HUES48 (cell line): ENCODE results near the gene BBS9.

Source experiments
- H3K27ac ChIP-seq: one replicate; pipeline ENCODE4 v1.7.0; 2013; ENCODE audit warnings: low read depth, low read length, inconsistent platforms
- H3K27me3 ChIP-seq: 2 replicates; pipeline ENCODE4 v1.6.1; 2013; ENCODE audit warnings: mild to moderate bottlenecking, low read length; ENCODE audit not compliant: control insufficient read depth, insufficient read depth
- H3K36me3 ChIP-seq: 2 replicates; pipeline ENCODE4 v1.6.1; 2013; ENCODE audit warnings: low read length; ENCODE audit not compliant: control insufficient read depth, insufficient read depth
- H3K4me1 ChIP-seq: 2 replicates; pipeline ENCODE4 v1.6.1; 2013; ENCODE audit warnings: mild to moderate bottlenecking, low read length; ENCODE audit not compliant: control insufficient read depth, insufficient read depth
- H3K4me3 ChIP-seq: 2 replicates; pipeline ENCODE4 v1.5.1; 2013; ENCODE audit warnings: mild to moderate bottlenecking, low read depth, low read length
- H3K9ac ChIP-seq: 2 replicates; pipeline ENCODE4 v1.6.1; 2013; ENCODE audit warnings: mild to moderate bottlenecking, low read depth, low read length, moderate library complexity
- H3K9me3 ChIP-seq: 2 replicates; pipeline ENCODE4 v1.6.1; 2013; ENCODE audit warnings: low read length; ENCODE audit not compliant: control insufficient read depth, insufficient read depth

The BBS9 gene

GRCh38 chr7:33640741-33641140 is 511.4 kb downstream of the BBS9 start:
- H3K9ac ChIP-seq, result no peak overlapping the region

GRCh38 chr7:33642312-33642711 is 512.9 kb downstream of the BBS9 start:
- Histone ChIP-seq H3K4me3 (no peak overlapping the region), H3K27me3 (no peaks in the 10 kb centered on the region), H3K9me3 (no peaks in the 10 kb centered on the region), H3K9ac (no peak overlapping the region), H3K27ac (no peak overlapping the region), H3K36me3 (no peaks in the 10 kb centered on the region), H3K4me1 (no peaks in the 10 kb centered on the region)

More at GRCh38 chr7:33640741-33641140, 511.4 kb downstream of the BBS9 start:
- no peaks in the 10 kb centered on the region for H3K4me1 ChIP-seq
- H3K27me3 ChIP-seq, result no peaks in the 10 kb centered on the region
- H3K9me3 ChIP-seq, result no peaks in the 10 kb centered on the region
- H3K4me3 ChIP-seq, result no peak overlapping the region
- H3K27ac ChIP-seq, result no peak overlapping the region
- H3K36me3 ChIP-seq, result no peaks in the 10 kb centered on the region

GRCh38 chr7:33643530-33643929 is 514.2 kb downstream of the BBS9 start:
- Histone ChIP-seq H3K36me3 (no peaks in the 10 kb centered on the region), H3K27ac (no peak overlapping the region), H3K4me1 (no peaks in the 10 kb centered on the region), H3K9me3 (peaks cover 6% of the 10 kb centered on the region), H3K4me3 (no peak overlapping the region), H3K27me3 (no peaks in the 10 kb centered on the region), H3K9ac (no peak overlapping the region)

GRCh38 chr7:33644489-33644888 is 515.1 kb downstream of the BBS9 start:
- no peak overlapping the region for H3K27ac ChIP-seq
- no peaks in the 10 kb centered on the region for H3K4me1 ChIP-seq
- no peak overlapping the region for H3K9ac ChIP-seq
- no peaks in the 10 kb centered on the region for H3K27me3 ChIP-seq
- peaks cover 6% of the 10 kb centered on the region for H3K9me3 ChIP-seq
- H3K4me3 ChIP-seq, result no peak overlapping the region
- no peaks in the 10 kb centered on the region for H3K36me3 ChIP-seq

GRCh38 chr7:33645104-33645503 is 515.7 kb downstream of the BBS9 start:
- no peak overlapping the region for H3K4me3 ChIP-seq
- no peaks in the 10 kb centered on the region for H3K27me3 ChIP-seq
- H3K9me3 ChIP-seq, result peaks cover 6% of the 10 kb centered on the region
- H3K36me3 ChIP-seq, result no peaks in the 10 kb centered on the region
- no peaks in the 10 kb centered on the region for H3K4me1 ChIP-seq
- no peak overlapping the region for H3K27ac ChIP-seq
- H3K9ac ChIP-seq, result no peak overlapping the region

- Histone ChIP-seq H3K9ac (no peak overlapping the region), H3K27me3 (no peaks in the 10 kb centered on the region), H3K4me1 (no peaks in the 10 kb centered on the region), H3K36me3 (no peaks in the 10 kb centered on the region), H3K4me3 (no peak overlapping the region), H3K9me3 (peaks cover 6% of the 10 kb centered on the region), H3K27ac (no peak overlapping the region)
Observed at GRCh38 chr7:33646166-33646565, 516.8 kb downstream of the BBS9 start.

- H3K9ac ChIP-seq, result no peak overlapping the region
- H3K9me3 ChIP-seq, result peaks cover 6% of the 10 kb centered on the region
- H3K27ac ChIP-seq, result no peak overlapping the region
- no peak overlapping the region for H3K4me3 ChIP-seq
- H3K36me3 ChIP-seq, result no peaks in the 10 kb centered on the region
- H3K4me1 ChIP-seq, result no peaks in the 10 kb centered on the region
- H3K27me3 ChIP-seq, result no peaks in the 10 kb centered on the region
Observed at GRCh38 chr7:33646891-33647391, 517.6 kb downstream of the BBS9 start.

GRCh38 chr7:33649476-33650441 is 520.4 kb downstream of the BBS9 start:
- peaks cover 6% of the 10 kb centered on the region for H3K9me3 ChIP-seq
- H3K27me3 ChIP-seq, result no peaks in the 10 kb centered on the region
- H3K36me3 ChIP-seq, result no peaks in the 10 kb centered on the region
- no peak overlapping the region for H3K4me3 ChIP-seq
- H3K9ac ChIP-seq, result no peak overlapping the region
- no peaks in the 10 kb centered on the region for H3K4me1 ChIP-seq
- H3K27ac ChIP-seq, result no peak overlapping the region

- Histone ChIP-seq H3K36me3 (no peaks in the 10 kb centered on the region), H3K27ac (no peak overlapping the region), H3K27me3 (no peaks in the 10 kb centered on the region), H3K4me3 (no peak overlapping the region), H3K4me1 (no peaks in the 10 kb centered on the region), H3K9ac (no peak overlapping the region), H3K9me3 (peaks cover 6% of the 10 kb centered on the region)
Observed at GRCh38 chr7:33650828-33651227, 521.5 kb downstream of the BBS9 start.

GRCh38 chr7:33651998-33652515 is 522.7 kb downstream of the BBS9 start:
- Histone ChIP-seq H3K27ac (no peak overlapping the region), H3K4me1 (no peaks in the 10 kb centered on the region), H3K9ac (no peak overlapping the region), H3K36me3 (no peaks in the 10 kb centered on the region), H3K27me3 (no peaks in the 10 kb centered on the region), H3K9me3 (peaks cover 6% of the 10 kb centered on the region), H3K4me3 (no peak overlapping the region)

GRCh38 chr7:33654676-33655075 is 525.3 kb downstream of the BBS9 start:
- Histone ChIP-seq H3K9ac (no peak overlapping the region), H3K4me3 (no peak overlapping the region), H3K27ac (no peak overlapping the region), H3K36me3 (no peaks in the 10 kb centered on the region), H3K9me3 (no peaks in the 10 kb centered on the region), H3K4me1 (no peaks in the 10 kb centered on the region), H3K27me3 (no peaks in the 10 kb centered on the region)
